ENCODE results near the gene UBE2E2.

UBE2E2 gene

GRCh38 chr3:23438657-23439056 lies 235.5 kb downstream of the UBE2E2 start (continued):
- TF ChIP-seq OSR1 (CRISPR knock-in tag; IDR thresholded peaks at IDR 0.05) (no peak), SNAI2 (CRISPR knock-in tag; IDR thresholded peaks at IDR 0.05) (no peak), ISL1 (CRISPR knock-in tag; IDR thresholded peaks at IDR 0.05) (no peak), PPARA (CRISPR knock-in tag; IDR thresholded peaks at IDR 0.05; ENCODE audit: borderline replicate concordance) (no peak), ZFP3 (CRISPR knock-in tag; IDR thresholded peaks at IDR 0.05) (no peak), ZFP30 (CRISPR knock-in tag; IDR thresholded peaks at IDR 0.05) (no peak), TCF4 (CRISPR knock-in tag; IDR thresholded peaks at IDR 0.05; ENCODE audit: borderline replicate concordance) (no peak), ZNF565 (CRISPR knock-in tag; conservative IDR thresholded peaks at IDR 0.05; ENCODE audit: low read depth) (no peak), TOX (CRISPR knock-in tag; IDR thresholded peaks at IDR 0.05; ENCODE audit: borderline replicate concordance) (no peak), BACH2 (CRISPR knock-in tag; IDR thresholded peaks at IDR 0.05; ENCODE audit: borderline replicate concordance) (no peak)

- TF ChIP-seq GLIS3 (CRISPR knock-in tag; IDR thresholded peaks at IDR 0.05) (no peak), TSHZ2 (CRISPR knock-in tag; IDR thresholded peaks at IDR 0.05) (no peak), ESRRG (CRISPR knock-in tag; IDR thresholded peaks at IDR 0.05) (no peak), TCF4 (CRISPR knock-in tag; IDR thresholded peaks at IDR 0.05; ENCODE audit: borderline replicate concordance) (no peak), PPARA (CRISPR knock-in tag; IDR thresholded peaks at IDR 0.05; ENCODE audit: borderline replicate concordance) (no peak), POU6F1 (CRISPR knock-in tag; IDR thresholded peaks at IDR 0.05; ENCODE audit: borderline replicate concordance, low read depth) (no peak), ZFP30 (CRISPR knock-in tag; IDR thresholded peaks at IDR 0.05) (no peak), ZFP3 (CRISPR knock-in tag; IDR thresholded peaks at IDR 0.05) (no peak), CSRNP3 (CRISPR knock-in tag; IDR thresholded peaks at IDR 0.05) (no peak), ZNF565 (CRISPR knock-in tag; conservative IDR thresholded peaks at IDR 0.05; ENCODE audit: low read depth) (no peak), TOX (CRISPR knock-in tag; IDR thresholded peaks at IDR 0.05; ENCODE audit: borderline replicate concordance) (no peak), CREB5 (CRISPR knock-in tag; IDR thresholded peaks at IDR 0.05; ENCODE audit: low read depth) (no peak), ZNF8 (CRISPR knock-in tag; IDR thresholded peaks at IDR 0.05) (no peak)
These were observed 236.0 kb downstream of the UBE2E2 start for GRCh38 chr3:23439080-23439479.

GRCh38 chr3:23440416-23441294 lies 237.5 kb downstream of the UBE2E2 start:
- no peak for TF ChIP-seq TCF4 (CRISPR knock-in tag; IDR thresholded peaks at IDR 0.05; ENCODE audit: borderline replicate concordance)
- TF ChIP-seq ZNF565 (CRISPR knock-in tag; conservative IDR thresholded peaks at IDR 0.05; ENCODE audit: low read depth) = no peak
- no peak for TF ChIP-seq ZNF70 (CRISPR knock-in tag; IDR thresholded peaks at IDR 0.05)
- TF ChIP-seq POU6F1 (CRISPR knock-in tag; IDR thresholded peaks at IDR 0.05; ENCODE audit: borderline replicate concordance, low read depth) = no peak
- TF ChIP-seq BACH2 (CRISPR knock-in tag; IDR thresholded peaks at IDR 0.05; ENCODE audit: borderline replicate concordance) = no peak
- no peak for TF ChIP-seq ESRRG (CRISPR knock-in tag; IDR thresholded peaks at IDR 0.05)
- no peak for TF ChIP-seq CSDC2 (CRISPR knock-in tag; IDR thresholded peaks at IDR 0.05)
- no peak for TF ChIP-seq TOX (CRISPR knock-in tag; IDR thresholded peaks at IDR 0.05; ENCODE audit: borderline replicate concordance)
- no peak for TF ChIP-seq PATZ1 (CRISPR knock-in tag; IDR thresholded peaks at IDR 0.05; ENCODE audit: borderline replicate concordance)
- no peak for TF ChIP-seq ZFP30 (CRISPR knock-in tag; IDR thresholded peaks at IDR 0.05)
- no peak for TF ChIP-seq ISL1 (CRISPR knock-in tag; IDR thresholded peaks at IDR 0.05)
- no peak for TF ChIP-seq PPARA (CRISPR knock-in tag; IDR thresholded peaks at IDR 0.05; ENCODE audit: borderline replicate concordance)
- ATAC-seq = no peak

More at GRCh38 chr3:23439080-23439479, 236.0 kb downstream of the UBE2E2 start:
- ATAC-seq = no peak
